Astrocyte of the spinal cord (primary cell): ENCODE data around the gene KCNH3.

Experiments
- DNase-seq: peaks from one replicate; pipeline ENCODE4 v3.0.0; 2011; ENCODE audit warnings: low read depth, low spot score
- H3K4me3 ChIP-seq: 2 replicates; pipeline ENCODE4 v1.5.1; 2011; ENCODE audit warnings: low read depth, mild to moderate bottlenecking, low read length, moderate library complexity
- in situ Hi-C: cut with HindIII; loops from 2 replicates; pipeline ENCODE4 v1.10.0; 2017; ENCODE audit warnings: low sequenced_read_pairs
- TF ChIP-seq, protein P1 (sequence below): IDR thresholded peaks from 2 replicates; pipeline ENCODE4 v1.5.1; 2012; ENCODE audit warnings: low read depth, mild to moderate bottlenecking, low read length, inconsistent platforms

The KCNH3 gene

DNA sequence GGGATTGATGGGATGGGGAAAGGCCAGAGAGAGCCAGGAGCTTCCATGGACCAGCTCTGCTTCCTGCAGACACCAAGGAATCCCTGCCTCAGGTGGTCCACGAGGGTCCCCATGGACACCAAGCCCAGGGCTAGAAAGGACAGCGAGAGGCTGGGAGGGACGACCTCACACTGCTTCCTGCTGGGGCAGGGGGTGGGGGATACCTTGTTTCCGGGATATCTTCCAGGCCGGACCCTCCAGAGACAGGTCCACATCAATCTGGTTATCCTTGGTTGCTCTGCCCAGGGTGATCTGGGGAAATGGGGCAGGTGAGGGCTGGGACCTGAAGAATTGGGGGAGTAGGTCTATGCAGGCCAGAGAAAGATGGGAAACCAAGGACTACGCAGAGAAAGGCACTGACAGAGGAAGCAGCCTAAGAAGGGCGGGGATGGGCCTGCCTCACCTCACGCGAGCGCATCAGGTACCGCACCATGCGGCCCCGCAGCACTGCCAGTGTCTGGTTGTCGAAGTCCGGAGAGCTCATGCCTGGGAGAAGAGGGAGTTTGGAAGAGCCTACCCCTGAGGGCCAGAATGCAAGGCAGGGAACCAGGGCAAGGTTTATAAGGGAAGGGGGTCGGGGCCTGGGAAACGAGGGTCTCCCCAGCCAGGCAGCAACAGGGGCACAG is 20.3 kb downstream of the KCNH3 start:
- in situ Hi-C loops: no loop called here
- no peak overlapping the region for H3K4me3 ChIP-seq
- TF ChIP-seq, protein P1, sequence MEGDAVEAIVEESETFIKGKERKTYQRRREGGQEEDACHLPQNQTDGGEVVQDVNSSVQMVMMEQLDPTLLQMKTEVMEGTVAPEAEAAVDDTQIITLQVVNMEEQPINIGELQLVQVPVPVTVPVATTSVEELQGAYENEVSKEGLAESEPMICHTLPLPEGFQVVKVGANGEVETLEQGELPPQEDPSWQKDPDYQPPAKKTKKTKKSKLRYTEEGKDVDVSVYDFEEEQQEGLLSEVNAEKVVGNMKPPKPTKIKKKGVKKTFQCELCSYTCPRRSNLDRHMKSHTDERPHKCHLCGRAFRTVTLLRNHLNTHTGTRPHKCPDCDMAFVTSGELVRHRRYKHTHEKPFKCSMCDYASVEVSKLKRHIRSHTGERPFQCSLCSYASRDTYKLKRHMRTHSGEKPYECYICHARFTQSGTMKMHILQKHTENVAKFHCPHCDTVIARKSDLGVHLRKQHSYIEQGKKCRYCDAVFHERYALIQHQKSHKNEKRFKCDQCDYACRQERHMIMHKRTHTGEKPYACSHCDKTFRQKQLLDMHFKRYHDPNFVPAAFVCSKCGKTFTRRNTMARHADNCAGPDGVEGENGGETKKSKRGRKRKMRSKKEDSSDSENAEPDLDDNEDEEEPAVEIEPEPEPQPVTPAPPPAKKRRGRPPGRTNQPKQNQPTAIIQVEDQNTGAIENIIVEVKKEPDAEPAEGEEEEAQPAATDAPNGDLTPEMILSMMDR: no peak
- no peak for DNase-seq

DNA sequence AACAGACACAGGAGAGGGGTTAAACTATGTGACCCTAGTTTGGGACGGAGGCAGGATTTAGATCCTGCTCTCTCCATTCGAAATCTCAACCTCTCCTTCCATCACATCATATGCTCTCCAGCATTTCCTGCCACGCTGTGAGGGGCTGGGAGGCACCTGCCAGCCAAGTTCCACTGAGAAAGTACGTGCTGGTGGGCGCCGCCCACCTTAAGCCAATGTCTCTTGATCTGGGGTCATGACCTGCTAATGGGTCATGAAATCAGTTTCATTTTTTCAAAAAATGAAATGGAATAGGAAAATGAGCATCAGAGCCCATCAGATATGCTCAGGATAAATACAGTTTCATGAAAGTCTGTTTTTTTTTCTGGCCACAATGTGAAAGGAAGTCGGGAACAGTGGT is 21.9 kb downstream of the KCNH3 start:
- no peak for DNase-seq
- in situ Hi-C loops: no loop called here
- no peak overlapping the region for H3K4me3 ChIP-seq
- TF ChIP-seq, protein P1: no peak

DNA sequence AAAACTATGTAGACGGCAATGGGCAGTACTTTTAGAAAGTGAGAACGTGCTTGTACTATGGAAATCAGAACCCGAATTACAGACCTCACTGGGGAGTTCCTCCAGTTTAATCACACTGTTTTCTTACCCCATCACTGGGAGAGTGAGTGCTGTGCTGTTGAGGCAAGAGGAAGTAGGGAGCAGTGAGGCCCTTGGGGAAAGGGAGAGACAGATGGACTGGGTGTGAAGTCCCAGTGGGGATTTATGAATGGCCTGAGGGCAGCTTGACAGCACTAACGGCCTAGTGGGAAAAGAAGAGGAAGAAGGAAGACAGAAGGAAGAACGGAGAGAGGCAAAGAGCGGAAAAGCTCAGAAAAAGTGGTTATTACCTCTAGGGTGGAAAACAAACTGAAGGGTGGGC is 23.4 kb downstream of the KCNH3 start:
- TF ChIP-seq, protein P1: no peak
- no peak overlapping the region for H3K4me3 ChIP-seq
- in situ Hi-C loops: no loop called here
- DNase-seq: no peak

DNA sequence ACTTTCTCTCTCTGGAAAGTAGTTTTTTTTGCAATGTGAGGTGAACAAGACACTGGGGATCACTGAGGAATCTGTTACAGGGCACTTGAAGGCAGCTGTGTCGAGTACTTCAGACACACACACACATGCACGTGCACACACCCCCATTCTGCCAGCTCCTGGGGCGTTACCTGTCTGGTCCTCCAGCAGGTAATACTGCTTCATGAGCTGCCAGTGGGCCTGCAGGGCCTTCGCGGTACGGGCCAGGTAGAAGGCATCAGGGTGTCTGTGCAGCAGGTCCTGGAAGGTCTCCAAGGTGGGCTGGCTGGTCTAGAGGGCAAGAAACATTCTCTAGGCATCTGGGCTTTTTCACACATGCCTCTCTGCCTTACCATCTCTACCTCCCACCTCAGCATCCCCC is 24.0 kb downstream of the KCNH3 start:
- no peak overlapping the region for H3K4me3 ChIP-seq
- DNase-seq: no peak
- in situ Hi-C loops: no loop called here
- TF ChIP-seq, protein P1: no peak

DNA sequence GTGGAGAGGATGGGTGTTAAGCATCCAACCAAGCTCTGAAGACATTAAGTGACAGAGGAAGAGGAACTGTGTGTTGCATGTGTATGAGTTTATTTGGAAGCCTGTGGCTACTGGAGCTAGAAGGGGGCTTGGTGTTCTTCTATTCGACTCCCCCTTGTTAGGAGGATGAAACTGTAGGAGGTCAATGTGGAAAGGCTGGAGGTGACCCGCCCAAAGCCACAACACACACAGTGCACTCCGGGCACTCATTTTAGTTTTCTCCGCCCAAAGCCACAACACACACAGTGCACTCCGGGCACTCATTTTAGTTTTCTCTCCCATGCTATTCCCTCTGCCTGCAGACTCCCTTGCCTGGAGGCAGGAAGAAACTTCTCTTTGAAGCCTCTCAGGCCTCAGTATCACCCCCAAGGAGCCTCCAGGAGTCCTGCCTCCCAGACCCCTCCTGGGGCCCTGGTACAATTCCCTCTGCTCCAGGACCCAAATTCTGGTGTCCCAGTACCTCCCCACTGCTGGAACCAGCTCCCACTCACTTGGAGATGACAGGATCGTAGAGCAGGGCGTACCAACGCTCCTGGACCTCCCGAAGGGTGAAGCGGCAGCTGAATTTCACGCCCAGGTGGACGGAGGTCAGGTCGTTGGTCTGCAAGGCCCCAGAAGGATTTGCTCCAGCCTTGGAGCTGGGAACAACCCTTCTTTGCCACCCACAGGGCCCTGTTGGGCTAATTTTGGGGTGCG is 25.3 kb downstream of the KCNH3 start:
- no peak for DNase-seq
- in situ Hi-C loops: no loop called here
- no peak overlapping the region for H3K4me3 ChIP-seq
- TF ChIP-seq, protein P1: no peak

DNA sequence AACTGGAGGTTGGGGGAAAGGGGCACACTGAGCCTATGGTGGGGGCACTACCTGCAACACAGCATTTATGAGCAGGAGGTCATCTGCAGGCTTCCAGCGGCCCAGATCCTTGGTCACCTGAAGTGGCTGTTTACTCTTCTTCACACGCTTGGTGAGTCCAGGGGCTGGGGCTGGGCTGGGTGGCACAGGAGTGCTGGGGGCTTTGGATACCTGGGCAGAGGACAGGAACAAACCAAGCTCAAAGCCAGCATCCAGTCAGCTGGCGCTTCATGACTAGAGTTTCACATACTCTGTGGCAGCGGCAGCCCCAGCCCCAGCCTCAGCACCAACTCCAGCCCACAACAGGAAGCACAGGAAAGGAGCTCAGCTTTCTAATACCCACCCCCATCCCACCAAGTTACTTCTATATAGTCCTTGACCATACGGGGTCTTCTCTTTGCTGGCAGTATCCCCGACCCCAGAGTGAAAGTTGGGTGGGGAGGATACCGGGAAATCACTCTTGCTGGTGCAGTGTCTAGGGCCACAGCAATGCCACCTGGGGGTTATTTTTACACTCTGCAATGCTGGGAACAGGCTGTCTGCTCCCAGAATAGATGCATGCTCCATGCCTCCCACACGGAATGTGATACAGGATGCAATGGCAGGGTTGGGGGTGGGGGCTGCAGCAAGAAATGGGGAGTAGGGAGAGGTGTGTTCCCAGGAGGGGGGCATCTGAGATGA is 26.0 kb downstream of the KCNH3 start:
- DNase-seq: no peak
- TF ChIP-seq, protein P1: no peak
- no peak overlapping the region for H3K4me3 ChIP-seq
- in situ Hi-C loops: no loop called here
